Esophagus squamous epithelium (tissue), 5 donors: Measurements from ENCODE around the gene HILPDA. TPM values are rescaled to one million over a fixed set of nuclear protein-coding genes. Genes with fewer than 3 reads are reported as not detected.
"Not testable (repeated sequence)": the region's sequence is repeated elsewhere in the genome, so short reads cannot be mapped to it uniquely, and the experiment has no call there.

ENCODE experiments used
- DNase-seq: peaks from one replicate; lab custom pipeline; 2025; lab: John Stamatoyannopoulos, UW
- H3K27ac ChIP-seq, 4 donors: fragments of 200-600 bp; sonication (generic); one replicate each; pipeline ENCODE4 v1.5.1; 2016 to 2019; ENCODE audit warnings: mild to moderate bottlenecking in 1 of 4
- H3K27me3 ChIP-seq, 4 donors: fragments of 200-600 bp; sonication (generic); 1 replicate in 3 of 4; 2 replicates in 1 of 4; pipeline versions ENCODE4 v1.5.1 to v1.6.0; 2017 to 2021; ENCODE audit warnings: antibody characterized with exemption in 1 of 4
- H3K36me3 ChIP-seq, 3 donors: fragments of 200-600 bp; sonication (generic); one replicate each; pipeline ENCODE4 v1.5.1; 2016 to 2019
- H3K4me1 ChIP-seq, 3 donors: fragments of 200-600 bp; sonication (generic); one replicate each; pipeline ENCODE4 v1.5.1; 2017 to 2019
- H3K4me3 ChIP-seq, 4 donors: fragments of 200-600 bp; sonication (generic); 1 replicate in 3 of 4; 2 replicates in 1 of 4; pipeline ENCODE4 v1.5.1; 2016 to 2019; ENCODE audit warnings: mild to moderate bottlenecking in 2 of 4, moderate library complexity in 1 of 4
- H3K9me3 ChIP-seq, 3 donors: fragments of 200-600 bp; sonication (generic); one replicate each; pipeline ENCODE4 v1.5.1; 2016 to 2019
- CTCF ChIP-seq, 6 experiments: fragments of 450-650 bp in 4 of 6; fragments of 200-600 bp in 2 of 6; sonication (generic) in 2 of 6; IDR thresholded peaks; one replicate each; pipeline ENCODE4 v1.5.1; 2016 to 2019; ENCODE audit warnings: antibody characterized with exemption in 6 of 6, mild to moderate bottlenecking in 4 of 6, moderate library complexity in 4 of 6
- POLR2A ChIP-seq, 4 donors: fragments of 450-650 bp; IDR thresholded peaks; one replicate each; pipeline ENCODE4 v1.6.1; 2017; ENCODE audit warnings: antibody characterized with exemption in 4 of 4, mild to moderate bottlenecking in 4 of 4, moderate library complexity in 3 of 4
- WGBS, 2 donors: methylation state at CpG; one replicate each; pipeline ENCODE4 v1.1.5; 2018; 5-methylcytosine and 5-hydroxymethylcytosine counted together
- intact Hi-C: fragments of 100-400 bp; cut with DNase I; formaldehyde crosslinking; loops from one replicate; pipeline ENCODE4 v1.15.0; 2022
- total RNA-seq, 4 donors: library from RNA; depleted of rRNA; stranded (reverse); fragments of >200 nt; gene quantifications; one replicate each; pipeline ENCODE4 v1.1.0, GENCODE V29; 2016
- donor health status: DM: yes; HTN: yes; CAD: no.

HILPDA gene
- total RNA-seq, 4 donors from 2014 or later: 17.6 to 53.0 (median 21.9) TPM

GRCh38 chr7:128453836-128454804, 1.6 kb upstream of the HILPDA start:
- DNase-seq: peak; percentile 11
- peak overlapping the region in 2 of 4 donors; percentile 43 to 82 for H3K4me3 ChIP-seq
- TF ChIP-seq CTCF (IDR thresholded peaks at IDR 0.05) (no peak), POLR2A (IDR thresholded peaks at IDR 0.05) (no peak)

GRCh38 chr7:128454808-128455542, 703 bp upstream of the HILPDA start:
- no peak for DNase-seq
- H3K4me3 ChIP-seq: peak overlapping the region; percentile 61 to 93 (median 80)
- peaks cover 0 to 11% (median 0%) of the 10 kb centered on the region in 3 donors for H3K36me3 ChIP-seq
- peak overlapping the region; percentile 82 to 95 (median 93) for H3K27ac ChIP-seq
- H3K4me1 ChIP-seq: peaks cover 31 to 62% (median 38%) of the 10 kb centered on the region in 3 donors
- WGBS, 2 donors: 31 to 57% methylated on average over 14 to 20 of the region's 25 CpGs
- TF ChIP-seq CTCF (IDR thresholded peaks at IDR 0.05) (no peak), POLR2A (IDR thresholded peaks at IDR 0.05) (no peak)
- H3K27me3 ChIP-seq: no peaks in the 10 kb centered on the region
- intact Hi-C loops: no loop called here
- H3K9me3 ChIP-seq: no peaks in the 10 kb centered on the region

More at GRCh38 chr7:128453836-128454804, 1.6 kb upstream of the HILPDA start:
- Histone ChIP-seq H3K27ac (peak overlapping the region; percentile 82 to 95 (median 93)), H3K4me1 (peaks cover 31 to 53% (median 35%) of the 10 kb centered on the region in 3 donors), H3K27me3 (no peaks in the 10 kb centered on the region), H3K9me3 (no peaks in the 10 kb centered on the region), H3K36me3 (peaks cover 0 to 11% (median 0%) of the 10 kb centered on the region in 3 donors)
- intact Hi-C loops: no loop called here
- WGBS, 2 donors: 49 to 55% methylated on average over 9 to 23 of the region's 23 CpGs

GRCh38 chr7:128456255-128456725, 612 bp downstream of the HILPDA start:
- Histone ChIP-seq H3K4me1 (peaks cover 31 to 71% (median 38%) of the 10 kb centered on the region in 3 donors), H3K27me3 (no peaks in the 10 kb centered on the region), H3K9me3 (no peaks in the 10 kb centered on the region), H3K4me3 (peak overlapping the region; percentile 61 to 93 (median 80)), H3K27ac (peak overlapping the region; percentile 82 to 95 (median 93)), H3K36me3 (peaks cover 0 to 11% (median 0%) of the 10 kb centered on the region in 3 donors)
- TF ChIP-seq CTCF (IDR thresholded peaks at IDR 0.05): no peak
- no peak for TF ChIP-seq POLR2A (IDR thresholded peaks at IDR 0.05)
- WGBS, 2 donors: 0 to 3% methylated on average over 5 of the region's 5 CpGs
- intact Hi-C loops: no loop called here
- no peak for DNase-seq

GRCh38 chr7:128457385-128457784, 1.7 kb downstream of the HILPDA start:
- peaks cover 0 to 11% (median 0%) of the 10 kb centered on the region in 3 donors for H3K36me3 ChIP-seq
- H3K27me3 ChIP-seq, intact Hi-C loops, DNase-seq, H3K9me3 ChIP-seq: not testable (repeated sequence)
- H3K4me1 ChIP-seq: peaks cover 31 to 71% (median 38%) of the 10 kb centered on the region in 3 donors
- 40 to 60% methylated on average over 1 to 6 of the region's 6 CpGs for WGBS, 2 donors
- peak overlapping the region; percentile 82 to 95 (median 93) for H3K27ac ChIP-seq
- peak overlapping the region; percentile 61 to 93 (median 80) for H3K4me3 ChIP-seq

- intact Hi-C loops: no loop called here
These were observed 3.3 kb downstream of the HILPDA start for GRCh38 chr7:128458956-128459355.

More at GRCh38 chr7:128458956-128459355, 3.3 kb downstream of the HILPDA start:
- TF ChIP-seq CTCF (IDR thresholded peaks at IDR 0.05): no peak
- TF ChIP-seq POLR2A (IDR thresholded peaks at IDR 0.05): no peak
- WGBS, 2 donors: 39 to 40% methylated on average over 3 of the region's 3 CpGs
- Histone ChIP-seq H3K9me3 (no peaks in the 10 kb centered on the region), H3K4me1 (peaks cover 31 to 65% (median 34%) of the 10 kb centered on the region in 3 donors), H3K27me3 (no peaks in the 10 kb centered on the region), H3K36me3 (peaks cover 0 to 21% (median 0%) of the 10 kb centered on the region in 3 donors), H3K27ac (peak overlapping the region in 2 of 4 donors; percentile 42 to 91), H3K4me3 (no peak overlapping the region)
- no peak for DNase-seq
